Stomach (tissue), 4 donors: ENCODE results near the gene ANKRD18B.

Source experiments
- CTCF ChIP-seq, 7 experiments: fragments of 450-650 bp in 4 of 7; fragments of 200-600 bp in 3 of 7; sonication (generic) in 3 of 7; IDR thresholded peaks; one replicate each; pipeline ENCODE4 v1.5.1; 2016 to 2019; ENCODE audit warnings: antibody characterized with exemption in 7 of 7, control low read depth in 2 of 7, mild to moderate bottlenecking in 1 of 7
- POLR2AphosphoS5 ChIP-seq, 3 donors: sonication (generic); formaldehyde crosslinking; IDR thresholded peaks; one replicate each; pipeline ENCODE4 v1.6.1; 2016; ENCODE audit warnings: antibody characterized with exemption in 3 of 3

- TF ChIP-seq POLR2AphosphoS5 (IDR thresholded peaks at IDR 0.05) (no peak), CTCF (IDR thresholded peaks at IDR 0.05) (no peak)
These were observed 25.7 kb upstream of the ANKRD18B start for GRCh38 chr9:33498387-33498786.
